Measurements from ENCODE around the gene AKIRIN1.

AKIRIN1 gene, protein sequence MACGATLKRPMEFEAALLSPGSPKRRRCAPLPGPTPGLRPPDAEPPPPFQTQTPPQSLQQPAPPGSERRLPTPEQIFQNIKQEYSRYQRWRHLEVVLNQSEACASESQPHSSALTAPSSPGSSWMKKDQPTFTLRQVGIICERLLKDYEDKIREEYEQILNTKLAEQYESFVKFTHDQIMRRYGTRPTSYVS

DNA sequence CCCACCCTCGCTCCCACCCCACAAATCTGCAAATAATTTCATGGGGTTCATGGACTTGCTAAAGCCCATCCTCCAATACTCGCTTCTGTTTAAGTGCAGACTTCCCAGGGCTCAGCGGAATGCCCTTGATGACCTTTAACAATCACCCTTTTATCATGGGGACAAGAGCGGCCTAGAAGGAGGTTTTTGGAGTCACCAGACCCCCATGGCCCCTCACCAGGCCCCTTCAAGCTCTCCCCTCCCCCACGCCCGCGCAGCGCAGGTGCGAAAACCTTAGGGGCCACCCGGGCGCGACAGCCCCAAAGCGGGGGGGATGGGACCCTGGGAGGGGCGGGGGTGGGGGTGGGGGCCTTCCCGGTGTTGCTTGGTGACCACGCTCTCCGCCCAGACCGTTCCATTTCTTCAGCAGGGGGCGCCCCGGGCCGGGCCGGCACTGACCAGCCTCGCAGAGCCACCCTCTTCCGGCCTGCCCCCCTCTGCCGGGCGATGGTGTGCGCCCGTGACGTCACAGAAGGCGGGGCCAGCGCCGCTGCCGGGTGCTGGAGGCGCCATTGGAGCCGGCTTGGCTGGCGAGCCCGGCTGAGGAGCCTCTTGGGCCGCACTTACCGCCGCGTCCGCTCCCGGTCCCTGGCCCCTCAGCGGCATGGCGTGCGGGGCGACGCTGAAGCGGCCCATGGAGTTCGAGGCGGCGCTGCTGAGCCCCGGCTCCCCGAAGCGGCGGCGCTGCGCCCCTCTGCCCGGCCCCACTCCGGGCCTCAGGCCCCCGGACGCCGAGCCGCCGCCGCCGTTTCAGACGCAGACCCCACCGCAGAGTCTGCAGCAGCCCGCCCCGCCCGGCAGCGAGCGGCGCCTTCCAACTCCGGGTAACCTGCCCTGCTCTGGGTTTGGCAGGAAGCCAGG lies at the start of gene AKIRIN1:
AKIRIN1 (plus strand) TSS at position 539 of the 900 bp plus-strand sequence; CDS start at position 644, 105 bp downstream.
- H3K4me3 ChIP-seq (ENCODE audit: low read depth, low read length), result peak within 1 kb of the TSS; percentile 91
- TF ChIP-seq, protein P1, sequence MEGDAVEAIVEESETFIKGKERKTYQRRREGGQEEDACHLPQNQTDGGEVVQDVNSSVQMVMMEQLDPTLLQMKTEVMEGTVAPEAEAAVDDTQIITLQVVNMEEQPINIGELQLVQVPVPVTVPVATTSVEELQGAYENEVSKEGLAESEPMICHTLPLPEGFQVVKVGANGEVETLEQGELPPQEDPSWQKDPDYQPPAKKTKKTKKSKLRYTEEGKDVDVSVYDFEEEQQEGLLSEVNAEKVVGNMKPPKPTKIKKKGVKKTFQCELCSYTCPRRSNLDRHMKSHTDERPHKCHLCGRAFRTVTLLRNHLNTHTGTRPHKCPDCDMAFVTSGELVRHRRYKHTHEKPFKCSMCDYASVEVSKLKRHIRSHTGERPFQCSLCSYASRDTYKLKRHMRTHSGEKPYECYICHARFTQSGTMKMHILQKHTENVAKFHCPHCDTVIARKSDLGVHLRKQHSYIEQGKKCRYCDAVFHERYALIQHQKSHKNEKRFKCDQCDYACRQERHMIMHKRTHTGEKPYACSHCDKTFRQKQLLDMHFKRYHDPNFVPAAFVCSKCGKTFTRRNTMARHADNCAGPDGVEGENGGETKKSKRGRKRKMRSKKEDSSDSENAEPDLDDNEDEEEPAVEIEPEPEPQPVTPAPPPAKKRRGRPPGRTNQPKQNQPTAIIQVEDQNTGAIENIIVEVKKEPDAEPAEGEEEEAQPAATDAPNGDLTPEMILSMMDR (IDR thresholded peaks at IDR 0.05; ENCODE audit: low read depth, low read length), result no peak

GRCh38 chr1:38941527-38942019 lies 49.5 kb upstream of the AKIRIN1 start, which contains the start of gene RHBDL2:
TSS of gene RHBDL2 (minus strand) at chr1:38941830. CDS start at chr1:38919212, 22,618 bp downstream.
- TF ChIP-seq, protein P1 (IDR thresholded peaks at IDR 0.05; ENCODE audit: low read depth, low read length), result no peak
- 0 out of 2 replicates have a peak within 1 kb of the TSS, but pooled peaks have one; percentile 3 for H3K4me3 ChIP-seq (ENCODE audit: low read depth, low read length)

DNA sequence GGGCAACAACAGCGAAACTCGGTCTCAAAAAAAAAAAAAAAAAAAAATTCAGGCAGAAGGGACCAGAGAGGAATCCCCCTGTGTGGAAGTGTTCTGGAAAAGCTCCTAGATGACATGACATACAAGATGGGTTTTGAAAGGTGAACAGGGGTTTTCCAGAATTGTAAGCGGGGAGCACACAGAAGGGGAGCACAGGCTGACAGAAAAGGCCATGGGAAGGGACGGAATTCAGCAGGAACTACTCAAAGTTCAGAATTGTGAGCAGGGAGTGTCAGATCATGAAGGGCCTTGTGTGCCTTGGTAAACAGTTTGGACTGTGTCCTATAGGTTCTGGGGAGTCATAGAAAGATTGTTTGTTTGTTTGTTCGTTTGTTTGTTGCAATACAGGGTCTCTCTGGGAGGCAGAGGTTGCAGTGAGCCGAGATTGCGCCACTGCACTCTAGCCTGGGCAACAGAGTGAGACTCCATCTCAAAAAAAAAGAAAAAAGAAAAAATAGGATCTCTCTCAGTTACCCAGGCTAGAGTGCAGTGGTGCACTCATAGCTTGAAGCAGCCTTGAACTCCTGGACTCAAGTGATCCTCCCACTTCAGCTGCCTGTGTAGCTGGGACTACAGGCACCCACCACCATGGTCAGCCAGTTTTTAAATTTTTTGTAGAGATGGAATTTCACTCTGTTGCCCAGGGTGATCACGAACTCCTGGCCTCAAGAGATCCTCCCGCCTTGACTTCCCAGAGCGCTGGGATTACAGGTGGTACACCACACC lies 48.2 kb upstream of the AKIRIN1 start:
- H3K4me3 ChIP-seq (ENCODE audit: low read depth, low read length), result no peak overlapping the region
- TF ChIP-seq, protein P1 (IDR thresholded peaks at IDR 0.05; ENCODE audit: low read depth, low read length), result no peak

GRCh38 chr1:38944547-38944946 lies 46.5 kb upstream of the AKIRIN1 start:
- TF ChIP-seq, protein P1 (IDR thresholded peaks at IDR 0.05; ENCODE audit: low read depth, low read length), result no peak
- no peak overlapping the region for H3K4me3 ChIP-seq (ENCODE audit: low read depth, low read length)

DNA sequence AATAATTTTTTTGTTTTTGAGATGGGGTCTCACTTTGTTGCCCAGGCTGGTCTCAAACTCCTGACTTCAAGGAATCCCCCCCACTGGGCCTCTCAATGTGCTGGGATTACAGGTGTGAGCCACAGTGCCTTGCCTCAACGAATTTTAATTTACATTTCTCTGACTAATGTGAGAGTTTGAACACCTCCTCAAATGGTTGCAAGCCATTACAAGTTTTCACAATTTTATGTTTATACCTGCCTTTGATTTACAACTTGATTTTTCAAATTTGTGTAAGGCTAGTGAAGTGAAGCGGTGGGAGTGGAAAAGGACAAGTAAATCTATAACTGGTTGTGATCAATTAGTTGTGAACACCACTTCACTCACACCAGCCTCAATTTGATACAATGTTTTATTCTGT lies 40.5 kb upstream of the AKIRIN1 start:
- TF ChIP-seq, protein P1 (IDR thresholded peaks at IDR 0.05; ENCODE audit: low read depth, low read length), result no peak
- no peak overlapping the region for H3K4me3 ChIP-seq (ENCODE audit: low read depth, low read length)

DNA sequence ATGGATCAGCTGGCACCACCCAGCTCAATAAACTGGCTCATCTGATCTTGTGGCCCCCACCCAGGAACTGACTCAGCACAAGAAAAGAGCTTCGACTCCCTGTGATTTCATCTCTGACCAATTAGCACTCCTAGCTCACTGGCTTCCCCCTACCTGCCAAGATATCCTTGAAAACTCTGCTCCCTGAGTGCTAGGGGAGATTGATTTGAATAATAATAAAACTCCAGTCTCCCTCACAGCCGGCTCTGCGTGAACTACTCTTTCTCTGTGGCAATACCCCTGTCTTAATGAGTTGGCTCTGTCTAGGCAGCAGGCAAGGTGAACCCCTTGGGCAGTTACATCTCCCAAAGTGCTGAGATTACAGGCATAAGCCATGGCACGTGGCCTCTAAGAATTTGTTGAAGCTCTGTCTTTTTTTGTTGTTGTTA lies 37.6 kb upstream of the AKIRIN1 start:
- TF ChIP-seq, protein P1 (IDR thresholded peaks at IDR 0.05; ENCODE audit: low read depth, low read length), result no peak
- H3K4me3 ChIP-seq (ENCODE audit: low read depth, low read length), result no peak overlapping the region

Measured in WI38 (cell line).